HepG2 (cell line): ENCODE data around the gene CAMK1D. TPM values are rescaled to one million over a fixed set of nuclear protein-coding genes. Genes with fewer than 3 reads are reported as not detected.

Experiments used
- ATRX ChIP-seq: sonication (generic); formaldehyde crosslinking; IDR thresholded peaks from 2 replicates; pipeline ENCODE4 v1.4.0; 2020; ENCODE audit warnings: missing genetic modification reagents, borderline replicate concordance
- HDAC2 ChIP-seq: sonication (generic); formaldehyde crosslinking; IDR thresholded peaks from 2 replicates; pipeline ENCODE4 v1.4.0; 2020; ENCODE audit warnings: missing genetic modification reagents
- KLF15 ChIP-seq: sonication (generic); formaldehyde crosslinking; IDR thresholded peaks from 2 replicates; pipeline ENCODE4 v1.8.1; 2023; ENCODE audit warnings: borderline replicate concordance, mild to moderate bottlenecking, inconsistent platforms, missing genetic modification reagents, mixed read lengths
- PRPF4 ChIP-seq: fragments of 200-400 bp; formaldehyde crosslinking; IDR thresholded peaks from 2 replicates; pipeline ENCODE4 v1.6.1; 2016; ENCODE audit warnings: low read length, low read depth; ENCODE audit not compliant: poor library complexity, severe bottlenecking
- SALL1 ChIP-seq: sonication (generic); formaldehyde crosslinking; IDR thresholded peaks from 2 replicates; pipeline ENCODE4 v1.8.0; 2022; ENCODE audit warnings: mild to moderate bottlenecking, missing genetic modification reagents
- SCMH1 ChIP-seq: sonication (generic); formaldehyde crosslinking; IDR thresholded peaks from 2 replicates; pipeline ENCODE4 v1.9.0; 2021; ENCODE audit warnings: missing genetic modification reagents, mild to moderate bottlenecking, borderline replicate concordance
- TBX2 ChIP-seq: sonication (generic); formaldehyde crosslinking; IDR thresholded peaks from 2 replicates; pipeline ENCODE4 v1.5.0; 2020; ENCODE audit warnings: missing genetic modification reagents, mild to moderate bottlenecking, borderline replicate concordance
- ZNF660 ChIP-seq: sonication (generic); formaldehyde crosslinking; IDR thresholded peaks from 2 replicates; pipeline ENCODE4 v1.5.1; 2020; ENCODE audit warnings: mild to moderate bottlenecking, low read depth, missing genetic modification reagents, borderline replicate concordance
- polyA plus RNA-seq, 8 experiments: library from polyadenylated mRNA; depleted of rRNA in 3 of 8; stranded (reverse) in 7 of 8; unstranded in 1 of 8; fragments of >200 nt; fragmentation: Illumina TruSeq in 4 of 8; extraction: Trizol in 4 of 8; gene quantifications; 2 replicates each; pipeline versions ENCODE4 v1.2.1 to v1.2.3, GENCODE V29; 2011 to 2016; ENCODE audit warnings: low read depth in 4 of 8, missing spikeins in 1 of 8, mixed read lengths in 1 of 8; ENCODE audit not compliant: insufficient read depth in 1 of 8
- total RNA-seq, 5 experiments: library from RNA; depleted of rRNA; stranded (reverse); fragments of >200 nt; fragmentation: Illumina TruSeq; extraction: Trizol; gene quantifications; 2 replicates each; pipeline ENCODE4 v1.2.3, GENCODE V29; 2016; ENCODE audit warnings: low read depth in 1 of 5
- TF ChIP-seq, protein P1 (sequence below): sonication (generic); formaldehyde crosslinking; IDR thresholded peaks from 2 replicates; pipeline ENCODE4 v1.4.0; 2020; ENCODE audit warnings: missing genetic modification reagents
- TF ChIP-seq, protein P2 (sequence below): sonication (generic); formaldehyde crosslinking; IDR thresholded peaks from 2 replicates; pipeline ENCODE4 v1.4.0; 2020; ENCODE audit warnings: low read depth, missing genetic modification reagents
- TF ChIP-seq, protein P3 (sequence below): sonication (generic); formaldehyde crosslinking; IDR thresholded peaks from 2 replicates; pipeline ENCODE4 v1.8.0; 2022; ENCODE audit warnings: missing genetic modification reagents, mild to moderate bottlenecking, inconsistent platforms, borderline replicate concordance
- TF ChIP-seq, protein P4 (sequence below): sonication (generic); formaldehyde crosslinking; IDR thresholded peaks from 2 replicates; pipeline ENCODE4 v1.4.0; 2020; ENCODE audit warnings: mild to moderate bottlenecking, missing genetic modification reagents
- TF ChIP-seq, protein P5 (sequence below): IDR thresholded peaks from 2 replicates; pipeline ENCODE4 v1.6.1; 2016

The CAMK1D gene
- total and polyA plus RNA-seq, 2 of the 13 experiments (the other 11 are each of a cell fraction or from before 2014, with no cell fraction given) = under 0.01 TPM; not detected in 1

DNA sequence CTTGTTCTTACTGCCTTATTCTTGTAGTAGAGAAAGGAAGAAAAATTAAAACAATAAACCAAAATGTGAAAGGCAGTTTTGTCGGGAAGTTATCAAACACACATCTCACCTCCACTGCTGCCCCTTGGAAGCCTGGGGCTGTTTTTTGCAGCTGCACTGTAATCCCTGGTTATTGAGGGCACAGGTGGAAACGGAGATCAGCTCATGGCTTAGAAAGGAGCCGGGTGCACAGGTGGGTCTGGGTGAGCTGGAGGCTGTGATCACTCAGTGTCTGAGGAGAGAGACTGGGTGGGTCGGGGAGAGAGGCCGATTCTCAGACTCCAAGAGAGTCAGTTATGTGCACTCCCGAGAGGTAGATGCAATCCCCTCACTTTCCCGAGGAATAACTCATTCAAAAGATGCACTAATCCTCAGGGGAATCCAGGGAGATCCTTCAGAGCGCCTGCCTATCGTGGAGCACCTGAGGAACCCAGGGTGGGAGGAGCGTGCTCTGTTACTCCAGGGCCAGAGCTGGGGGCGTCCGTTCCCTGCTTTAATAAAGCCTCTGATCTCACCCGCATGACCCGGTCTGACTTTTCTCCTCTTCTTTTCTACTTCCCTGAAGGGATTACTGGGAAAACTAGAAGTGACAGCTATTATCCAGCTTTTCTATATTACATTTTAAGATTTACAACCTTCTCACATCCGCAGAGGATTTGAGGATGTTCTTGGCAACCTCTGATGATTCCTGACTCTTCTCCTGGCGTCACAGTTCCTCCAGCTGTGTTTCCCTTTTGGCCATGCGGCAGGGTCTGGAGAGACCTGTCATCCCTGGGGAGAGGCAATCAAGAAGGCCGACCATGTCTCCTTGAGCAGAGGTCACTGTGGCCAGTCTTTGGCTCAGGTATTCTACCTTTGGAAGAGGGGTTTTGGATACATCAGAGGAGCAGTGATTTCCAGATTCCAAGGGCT lies 82.1 kb downstream of the CAMK1D start (continued):
- TF ChIP-seq, protein P1, sequence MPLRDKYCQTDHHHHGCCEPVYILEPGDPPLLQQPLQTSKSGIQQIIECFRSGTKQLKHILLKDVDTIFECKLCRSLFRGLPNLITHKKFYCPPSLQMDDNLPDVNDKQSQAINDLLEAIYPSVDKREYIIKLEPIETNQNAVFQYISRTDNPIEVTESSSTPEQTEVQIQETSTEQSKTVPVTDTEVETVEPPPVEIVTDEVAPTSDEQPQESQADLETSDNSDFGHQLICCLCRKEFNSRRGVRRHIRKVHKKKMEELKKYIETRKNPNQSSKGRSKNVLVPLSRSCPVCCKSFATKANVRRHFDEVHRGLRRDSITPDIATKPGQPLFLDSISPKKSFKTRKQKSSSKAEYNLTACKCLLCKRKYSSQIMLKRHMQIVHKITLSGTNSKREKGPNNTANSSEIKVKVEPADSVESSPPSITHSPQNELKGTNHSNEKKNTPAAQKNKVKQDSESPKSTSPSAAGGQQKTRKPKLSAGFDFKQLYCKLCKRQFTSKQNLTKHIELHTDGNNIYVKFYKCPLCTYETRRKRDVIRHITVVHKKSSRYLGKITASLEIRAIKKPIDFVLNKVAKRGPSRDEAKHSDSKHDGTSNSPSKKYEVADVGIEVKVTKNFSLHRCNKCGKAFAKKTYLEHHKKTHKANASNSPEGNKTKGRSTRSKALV = no peak
- TF ChIP-seq, protein P2, sequence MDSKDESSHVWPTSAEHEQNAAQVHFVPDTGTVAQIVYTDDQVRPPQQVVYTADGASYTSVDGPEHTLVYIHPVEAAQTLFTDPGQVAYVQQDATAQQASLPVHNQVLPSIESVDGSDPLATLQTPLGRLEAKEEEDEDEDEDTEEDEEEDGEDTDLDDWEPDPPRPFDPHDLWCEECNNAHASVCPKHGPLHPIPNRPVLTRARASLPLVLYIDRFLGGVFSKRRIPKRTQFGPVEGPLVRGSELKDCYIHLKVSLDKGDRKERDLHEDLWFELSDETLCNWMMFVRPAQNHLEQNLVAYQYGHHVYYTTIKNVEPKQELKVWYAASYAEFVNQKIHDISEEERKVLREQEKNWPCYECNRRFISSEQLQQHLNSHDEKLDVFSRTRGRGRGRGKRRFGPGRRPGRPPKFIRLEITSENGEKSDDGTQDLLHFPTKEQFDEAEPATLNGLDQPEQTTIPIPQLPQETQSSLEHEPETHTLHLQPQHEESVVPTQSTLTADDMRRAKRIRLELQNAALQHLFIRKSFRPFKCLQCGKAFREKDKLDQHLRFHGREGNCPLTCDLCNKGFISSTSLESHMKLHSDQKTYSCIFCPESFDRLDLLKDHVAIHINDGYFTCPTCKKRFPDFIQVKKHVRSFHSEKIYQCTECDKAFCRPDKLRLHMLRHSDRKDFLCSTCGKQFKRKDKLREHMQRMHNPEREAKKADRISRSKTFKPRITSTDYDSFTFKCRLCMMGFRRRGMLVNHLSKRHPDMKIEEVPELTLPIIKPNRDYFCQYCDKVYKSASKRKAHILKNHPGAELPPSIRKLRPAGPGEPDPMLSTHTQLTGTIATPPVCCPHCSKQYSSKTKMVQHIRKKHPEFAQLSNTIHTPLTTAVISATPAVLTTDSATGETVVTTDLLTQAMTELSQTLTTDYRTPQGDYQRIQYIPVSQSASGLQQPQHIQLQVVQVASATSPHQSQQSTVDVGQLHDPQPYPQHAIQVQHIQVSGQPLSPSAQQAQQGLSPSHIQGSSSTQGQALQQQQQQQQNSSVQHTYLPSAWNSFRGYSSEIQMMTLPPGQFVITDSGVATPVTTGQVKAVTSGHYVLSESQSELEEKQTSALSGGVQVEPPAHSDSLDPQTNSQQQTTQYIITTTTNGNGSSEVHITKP (CRISPR knock-in tag) = no peak
- TF ChIP-seq HDAC2 (CRISPR knock-in tag) = no peak
- TF ChIP-seq, protein P3, sequence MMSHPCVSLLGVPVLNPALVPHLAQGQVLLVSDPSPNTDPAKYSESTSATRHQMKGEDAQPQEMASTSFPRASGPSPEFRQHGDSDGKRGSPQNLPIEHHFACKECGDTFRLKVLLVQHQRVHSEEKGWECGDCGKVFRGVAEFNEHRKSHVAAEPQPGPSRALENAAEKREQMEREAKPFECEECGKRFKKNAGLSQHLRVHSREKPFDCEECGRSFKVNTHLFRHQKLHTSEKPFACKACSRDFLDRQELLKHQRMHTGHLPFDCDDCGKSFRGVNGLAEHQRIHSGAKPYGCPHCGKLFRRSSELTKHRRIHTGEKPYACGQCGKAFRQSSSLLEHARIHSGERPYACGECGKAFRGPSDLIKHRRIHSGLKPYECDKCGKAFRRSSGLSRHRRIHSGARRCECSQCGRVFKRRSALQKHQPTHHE = no peak
- no peak for TF ChIP-seq PRPF4
- TF ChIP-seq TBX2 (CRISPR knock-in tag) = no peak
- TF ChIP-seq SALL1 (CRISPR knock-in tag) = no peak
- TF ChIP-seq ATRX (CRISPR knock-in tag) = no peak
- TF ChIP-seq ZNF660 (CRISPR knock-in tag) = no peak
- no peak for TF ChIP-seq KLF15 (CRISPR knock-in tag)
- TF ChIP-seq, protein P4, sequence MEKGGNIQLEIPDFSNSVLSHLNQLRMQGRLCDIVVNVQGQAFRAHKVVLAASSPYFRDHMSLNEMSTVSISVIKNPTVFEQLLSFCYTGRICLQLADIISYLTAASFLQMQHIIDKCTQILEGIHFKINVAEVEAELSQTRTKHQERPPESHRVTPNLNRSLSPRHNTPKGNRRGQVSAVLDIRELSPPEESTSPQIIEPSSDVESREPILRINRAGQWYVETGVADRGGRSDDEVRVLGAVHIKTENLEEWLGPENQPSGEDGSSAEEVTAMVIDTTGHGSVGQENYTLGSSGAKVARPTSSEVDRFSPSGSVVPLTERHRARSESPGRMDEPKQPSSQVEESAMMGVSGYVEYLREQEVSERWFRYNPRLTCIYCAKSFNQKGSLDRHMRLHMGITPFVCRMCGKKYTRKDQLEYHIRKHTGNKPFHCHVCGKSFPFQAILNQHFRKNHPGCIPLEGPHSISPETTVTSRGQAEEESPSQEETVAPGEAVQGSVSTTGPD (CRISPR knock-in tag) = no peak
- no peak for TF ChIP-seq SCMH1 (CRISPR knock-in tag)
- TF ChIP-seq, protein P5, sequence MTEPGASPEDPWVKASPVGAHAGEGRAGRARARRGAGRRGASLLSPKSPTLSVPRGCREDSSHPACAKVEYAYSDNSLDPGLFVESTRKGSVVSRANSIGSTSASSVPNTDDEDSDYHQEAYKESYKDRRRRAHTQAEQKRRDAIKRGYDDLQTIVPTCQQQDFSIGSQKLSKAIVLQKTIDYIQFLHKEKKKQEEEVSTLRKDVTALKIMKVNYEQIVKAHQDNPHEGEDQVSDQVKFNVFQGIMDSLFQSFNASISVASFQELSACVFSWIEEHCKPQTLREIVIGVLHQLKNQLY = no peak
